HepG2 (cell line): Measurements from ENCODE around the gene CTF1. TPM values are rescaled to one million over a fixed set of nuclear protein-coding genes. Genes with fewer than 3 reads are reported as not detected.
A peak's percentile ranks its signal among the peaks of the same experiment; 100 is the strongest.

ENCODE experiments used
- ARNT ChIP-seq: fragments of 450-650 bp; IDR thresholded peaks from 2 replicates; pipeline ENCODE4 v1.6.1; 2017
- ETV6 ChIP-seq: sonication (generic); formaldehyde crosslinking; conservative IDR thresholded peaks from 2 replicates; pipeline ENCODE4 v1.4.0; 2020; ENCODE audit warnings: missing genetic modification reagents
- FOXC1 ChIP-seq: sonication (generic); formaldehyde crosslinking; IDR thresholded peaks from 2 replicates; pipeline ENCODE4 v1.8.0; 2022; ENCODE audit warnings: mild to moderate bottlenecking, missing genetic modification reagents, borderline replicate concordance
- FOXK1 ChIP-seq: sonication (generic); formaldehyde crosslinking; IDR thresholded peaks from 2 replicates; pipeline ENCODE4 v1.4.0; 2020; ENCODE audit warnings: low read depth, missing genetic modification reagents, borderline replicate concordance
- HINFP ChIP-seq: sonication (generic); formaldehyde crosslinking; IDR thresholded peaks from 2 replicates; pipeline ENCODE4 v1.4.0; 2020; ENCODE audit warnings: low read depth, mild to moderate bottlenecking, missing genetic modification reagents
- HOMEZ ChIP-seq: IDR thresholded peaks from 2 replicates; pipeline ENCODE4 v1.6.1; 2016; ENCODE audit warnings: low read depth
- MLLT10 ChIP-seq: sonication (generic); formaldehyde crosslinking; IDR thresholded peaks from 2 replicates; pipeline ENCODE4 v1.4.0; 2020; ENCODE audit warnings: missing genetic modification reagents
- MLXIP ChIP-seq: sonication (generic); formaldehyde crosslinking; IDR thresholded peaks from 2 replicates; pipeline ENCODE4 v1.9.0; 2021; ENCODE audit warnings: missing genetic modification reagents, borderline replicate concordance
- NR3C1 ChIP-seq: sonication (generic); formaldehyde crosslinking; IDR thresholded peaks from 2 replicates; pipeline ENCODE4 v1.4.0; 2020; ENCODE audit warnings: missing genetic modification reagents
- SIX4 ChIP-seq: sonication (generic); formaldehyde crosslinking; IDR thresholded peaks from 2 replicates; pipeline ENCODE4 v1.4.0; 2020; ENCODE audit warnings: missing genetic modification reagents
- SNRNP70 ChIP-seq: fragments of 200-400 bp; formaldehyde crosslinking; IDR thresholded peaks from 2 replicates; pipeline ENCODE4 v1.6.1; 2017; ENCODE audit warnings: mild to moderate bottlenecking, low read depth, low read length, moderate library complexity
- TSC22D2 ChIP-seq: sonication (generic); formaldehyde crosslinking; IDR thresholded peaks from 2 replicates; pipeline ENCODE4 v1.5.1; 2020; ENCODE audit warnings: missing genetic modification reagents, mild to moderate bottlenecking, borderline replicate concordance
- ZMAT3 ChIP-seq: sonication (generic); formaldehyde crosslinking; conservative IDR thresholded peaks from 2 replicates; pipeline ENCODE4 v1.7.0; 2021; ENCODE audit warnings: missing genetic modification reagents
- ZNF101 ChIP-seq: sonication (generic); formaldehyde crosslinking; IDR thresholded peaks from 2 replicates; pipeline ENCODE4 v1.4.0; 2020; ENCODE audit warnings: mild to moderate bottlenecking, low read depth, missing genetic modification reagents, borderline replicate concordance
- ZNF160 ChIP-seq: sonication (generic); formaldehyde crosslinking; IDR thresholded peaks from 2 replicates; pipeline ENCODE4 v1.8.0; 2022; ENCODE audit warnings: mild to moderate bottlenecking, inconsistent platforms, missing genetic modification reagents
- ZNF205 ChIP-seq: IDR thresholded peaks from 2 replicates; pipeline ENCODE4 v1.6.1; 2018; ENCODE audit warnings: missing biosample characterization, missing genetic modification reagents
- ZNF264 ChIP-seq: sonication (generic); formaldehyde crosslinking; IDR thresholded peaks from 2 replicates; pipeline ENCODE4 v1.4.0; 2020; ENCODE audit warnings: missing genetic modification reagents
- ZSCAN20 ChIP-seq: sonication (generic); formaldehyde crosslinking; IDR thresholded peaks from 2 replicates; pipeline ENCODE4 v1.4.0; 2020; ENCODE audit warnings: missing genetic modification reagents, mild to moderate bottlenecking, borderline replicate concordance
- polyA plus RNA-seq, 8 experiments: library from polyadenylated mRNA; depleted of rRNA in 3 of 8; stranded (reverse) in 7 of 8; unstranded in 1 of 8; fragments of >200 nt; fragmentation: Illumina TruSeq in 4 of 8; extraction: Trizol in 4 of 8; gene quantifications; 2 replicates each; pipeline versions ENCODE4 v1.2.1 to v1.2.3, GENCODE V29; 2011 to 2016; ENCODE audit warnings: low read depth in 4 of 8, missing spikeins in 1 of 8, mixed read lengths in 1 of 8; ENCODE audit not compliant: insufficient read depth in 1 of 8
- total RNA-seq, 5 experiments: library from RNA; depleted of rRNA; stranded (reverse); fragments of >200 nt; fragmentation: Illumina TruSeq; extraction: Trizol; gene quantifications; 2 replicates each; pipeline ENCODE4 v1.2.3, GENCODE V29; 2016; ENCODE audit warnings: low read depth in 1 of 5

CTF1 gene
- total and polyA plus RNA-seq, 2 of the 13 experiments (the other 11 are each of a cell fraction or from before 2014, with no cell fraction given): 0.13 to 1.8 TPM

- TF ChIP-seq MLXIP (CRISPR knock-in tag) (no peak), MLLT10 (CRISPR knock-in tag) (no peak), ZNF264 (0 out of 2 replicates have a peak, but pooled peaks have one; percentile 62), HOMEZ (CRISPR knock-in tag) (peak; percentile 42; the same call in 1 of the 2 replicates), ZSCAN20 (CRISPR knock-in tag) (0 out of 2 replicates have a peak, but pooled peaks have one; percentile 68), TSC22D2 (CRISPR knock-in tag) (peak; percentile 93; the same call in 1 of the 2 replicates), SNRNP70 (no peak), HINFP (CRISPR knock-in tag) (peak; percentile 95), ZMAT3 (CRISPR knock-in tag) (peak; percentile 78; the same call in 1 of the 2 replicates), ZNF160 (peak; percentile 92), ETV6 (CRISPR knock-in tag) (peak; percentile 86; the same call in 1 of the 2 replicates), ZNF101 (CRISPR knock-in tag) (0 out of 2 replicates have a peak, but pooled peaks have one; percentile 62), ZNF205 (CRISPR knock-in tag) (peak; percentile 96), NR3C1 (CRISPR knock-in tag) (no peak), FOXC1 (CRISPR knock-in tag) (peak; percentile 97), ARNT (no peak), SIX4 (CRISPR knock-in tag) (peak; percentile 58; the same call in 1 of the 2 replicates), FOXK1 (peak; percentile 55; the same call in 1 of the 2 replicates)
Observed at GRCh38 chr16:30893744-30894539, 2.5 kb upstream of the CTF1 start, which contains the start of gene BCL7C (continued).
